Panc1 (cell line): ENCODE data around the gene SHISAL2A. TPM values are rescaled to one million over a fixed set of nuclear protein-coding genes. Genes with fewer than 3 reads are reported as not detected.

ENCODE experiments used
- ATAC-seq: fragments of 200-7000 bp; cut with Tn5 transposase; 2 replicates; pipeline ENCODE4 v1.9.1; 2020; ENCODE audit warnings: mild to moderate bottlenecking, moderate library complexity
- BruUV-seq: library from RNA; stranded (reverse); fragments of 400-500 nt; replicated peaks from 2 replicates; lab custom pipeline; 2021; lab: Mats Ljungman, UMichigan
- CTCF ChIA-PET: fragments of 300-600 bp; sonication (Branson Sonifier 250); formaldehyde crosslinking; loops from one replicate; lab custom pipeline; 2022; ENCODE audit warnings: antibody characterized with exemption; lab: Charles Lee
- POLR2A ChIA-PET: fragments of 300-600 bp; sonication (Branson Sonifier 250); formaldehyde crosslinking; loops from one replicate; lab custom pipeline; 2022; ENCODE audit warnings: antibody characterized with exemption; lab: Charles Lee
- DNase-seq: peaks from one replicate; pipeline ENCODE4 v3.0.0-alpha.2; 2010; ENCODE audit warnings: low read depth, low spot score
- H3K27ac ChIP-seq: 2 replicates; pipeline ENCODE4 v1.5.1; 2011; ENCODE audit warnings: mild to moderate bottlenecking, low read length, inconsistent platforms
- H3K27me3 ChIP-seq: fragments of 200-500 bp; sonication (Bioruptor generic); 2 replicates; pipeline ENCODE4 v1.6.0; 2014; ENCODE audit warnings: low read length, inconsistent platforms; ENCODE audit not compliant: control insufficient read depth, insufficient read depth
- H3K36me3 ChIP-seq: fragments of 200-500 bp; sonication (Bioruptor generic); 2 replicates; pipeline ENCODE4 v1.5.1; 2014; ENCODE audit warnings: inconsistent platforms, mild to moderate bottlenecking, low read length, moderate library complexity; ENCODE audit not compliant: control insufficient read depth, insufficient read depth
- H3K4me1 ChIP-seq: 2 replicates; pipeline ENCODE4 v1.5.1; 2011; ENCODE audit warnings: inconsistent platforms, mild to moderate bottlenecking, low read length, moderate library complexity; ENCODE audit not compliant: control insufficient read depth, insufficient read depth
- H3K4me3 ChIP-seq, 2 experiments: 2 replicates each; pipeline ENCODE4 v1.5.1; 2011 to 2012; ENCODE audit warnings: low read depth in 2 of 2, low read length in 2 of 2, mild to moderate bottlenecking in 2 of 2, inconsistent platforms in 1 of 2, moderate library complexity in 1 of 2
- H3K9me3 ChIP-seq: fragments of 200-500 bp; sonication (Bioruptor generic); 2 replicates; pipeline ENCODE4 v1.5.1; 2014; ENCODE audit warnings: low read depth, mild to moderate bottlenecking, inconsistent platforms, low read length, moderate library complexity; ENCODE audit not compliant: control insufficient read depth, insufficient read depth
- CTCF ChIP-seq: fragments of 450-650 bp; IDR thresholded peaks from 2 replicates; pipeline ENCODE4 v1.5.1; 2017; ENCODE audit warnings: mild to moderate bottlenecking
- POLR2AphosphoS5 ChIP-seq: IDR thresholded peaks from 2 replicates; pipeline ENCODE4 v1.6.1; 2012; ENCODE audit warnings: mild to moderate bottlenecking, low read depth, low read length, moderate library complexity
- REST ChIP-seq, 2 experiments: IDR thresholded peaks; 2 replicates each; pipeline ENCODE4 v1.6.1; 2011 to 2012; ENCODE audit warnings: low read depth in 2 of 2, control low read depth in 1 of 2, low read length in 1 of 2, mild to moderate bottlenecking in 1 of 2, moderate library complexity in 1 of 2; ENCODE audit not compliant: insufficient read depth in 1 of 2
- SIN3A ChIP-seq: IDR thresholded peaks from 2 replicates; pipeline ENCODE4 v1.6.1; 2012; ENCODE audit warnings: low read depth, mild to moderate bottlenecking, low read length, moderate library complexity, borderline replicate concordance; ENCODE audit not compliant: insufficient read depth
- TCF7L2 ChIP-seq: IDR thresholded peaks from 2 replicates; pipeline ENCODE4 v1.6.1; 2011; ENCODE audit warnings: mild to moderate bottlenecking, low read depth, low read length, inconsistent platforms
- in situ Hi-C: cut with HindIII; loops from 2 replicates; pipeline ENCODE4 v1.10.0; 2016; ENCODE audit warnings: low sequenced_read_pairs, low pct_unique_long_range_greater_than_20kb
- intact Hi-C: fragments of 100-400 bp; cut with micrococcal nuclease; formaldehyde crosslinking; loops from one replicate; pipeline ENCODE4 v1.10.0; 2022; ENCODE audit not compliant: unreplicated experiment
- total RNA-seq: library from RNA; stranded (reverse); gene quantifications from one replicate; pipeline ENCODE4 v1.2.1, GENCODE V29; 2021; ENCODE audit not compliant: unreplicated experiment

Gene SHISAL2A
- total RNA-seq, 1 experiment from 2014 or later = 0.23 TPM

- Histone ChIP-seq H3K36me3 (no peaks in the 10 kb centered on the region), H3K9me3 (no peaks in the 10 kb centered on the region), H3K4me3 (no peak overlapping the region), H3K4me1 (no peaks in the 10 kb centered on the region), H3K27ac (no peak overlapping the region), H3K27me3 (peaks cover 16% of the 10 kb centered on the region)
- in situ Hi-C loops = no loop called here
- no TSS peak for BruUV-seq
- intact Hi-C loops = no loop called here
- DNase-seq (no peak), ATAC-seq (no peak)
- no peak for TF ChIP-seq TCF7L2
- TF ChIP-seq REST (IDR thresholded peaks at IDR 0.05; ENCODE audit: insufficient read depth in 1 of 2, low read depth in 2 of 2, low read length in 1 of 2) = no peak
- TF ChIP-seq CTCF = no peak
- TF ChIP-seq SIN3A = no peak
- TF ChIP-seq POLR2AphosphoS5 = no peak
- ChIA-PET POLR2A (no interaction called here), CTCF (no interaction called here)
Observed at GRCh38 chr1:52631759-52632331, 1.1 kb upstream of the SHISAL2A start.

- H3K4me1 ChIP-seq = no peaks in the 10 kb centered on the region
- POLR2A ChIA-PET = interaction anchor here (0.5 kb wide), 1 partner anchor 10 kb away, joined by 4 read pairs; no protein-coding TSS in a partner anchor
- H3K27ac ChIP-seq = no peak overlapping the region
- peaks cover 16% of the 10 kb centered on the region for H3K27me3 ChIP-seq
- BruUV-seq = no TSS peak
- H3K4me3 ChIP-seq = peak overlapping the region; percentile 28 to 32; a peak in 3 of 4 replicates
- in situ Hi-C loops (no loop called here), intact Hi-C loops (no loop called here)
- CTCF ChIA-PET = interaction anchor here (0.5 kb wide), 1 partner anchor 20 kb away, joined by 8 read pairs; no protein-coding TSS in a partner anchor
- DNase-seq (no peak), ATAC-seq (peak; percentile 62)
- TF ChIP-seq TCF7L2 = no peak
- TF ChIP-seq CTCF = no peak
- no peak for TF ChIP-seq POLR2AphosphoS5
- no peak for TF ChIP-seq REST (IDR thresholded peaks at IDR 0.05; ENCODE audit: insufficient read depth in 1 of 2, low read depth in 2 of 2, low read length in 1 of 2)
- no peak for TF ChIP-seq SIN3A
- no peaks in the 10 kb centered on the region for H3K36me3 ChIP-seq
- no peaks in the 10 kb centered on the region for H3K9me3 ChIP-seq
Observed at GRCh38 chr1:52633291-52633754, 355 bp downstream of the SHISAL2A start.
